ENCODE measurements around the gene FABP6. TPM values are rescaled to one million over a fixed set of nuclear protein-coding genes. Genes with fewer than 3 reads are reported as not detected.

Gene FABP6
- total and polyA plus RNA-seq, 5 experiments from 2014 or later = not detected

DNA sequence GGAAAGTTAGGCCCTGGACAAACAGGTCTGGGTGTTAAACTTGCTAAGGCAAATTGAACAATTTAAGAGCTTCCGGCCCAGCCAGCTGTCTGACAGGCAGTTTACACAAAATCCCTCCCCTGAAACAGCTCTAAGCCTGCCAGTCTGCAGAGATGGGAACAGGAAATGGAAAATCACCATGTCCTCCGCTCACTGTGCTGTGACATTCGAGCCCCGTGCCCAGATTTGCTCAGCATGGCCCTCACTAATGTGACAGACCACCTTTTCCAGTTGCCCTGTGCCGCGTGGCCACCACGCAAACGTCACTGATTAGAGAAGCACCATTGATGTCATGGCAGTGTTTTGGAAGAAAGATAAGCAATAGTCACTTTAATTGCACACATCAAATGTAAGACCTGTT lies 42.1 kb downstream of the FABP6 start:
- H3K4me1 Mint-ChIP-seq = peaks cover 2 to 38% (median 6%) of the 10 kb centered on the region in 4 donors
- H3K4me3 Mint-ChIP-seq = peak overlapping the region in 2 of 10 donors; percentile 26 to 51
- peaks cover 0 to 3% (median 0%) of the 10 kb centered on the region in 5 donors for H3K27me3 Mint-ChIP-seq
- H3K36me3 Mint-ChIP-seq = no peaks in the 10 kb centered on the region
- peak overlapping the region in 1 of 10 donors; percentile 41 for H3K27ac Mint-ChIP-seq
- ATAC-seq = no peak
- POLR2A ChIA-PET = no interaction called here
- peak in 1 of 10 donors; percentile 5 for DNase-seq
- no peaks in the 10 kb centered on the region for H3K9me3 Mint-ChIP-seq

DNA sequence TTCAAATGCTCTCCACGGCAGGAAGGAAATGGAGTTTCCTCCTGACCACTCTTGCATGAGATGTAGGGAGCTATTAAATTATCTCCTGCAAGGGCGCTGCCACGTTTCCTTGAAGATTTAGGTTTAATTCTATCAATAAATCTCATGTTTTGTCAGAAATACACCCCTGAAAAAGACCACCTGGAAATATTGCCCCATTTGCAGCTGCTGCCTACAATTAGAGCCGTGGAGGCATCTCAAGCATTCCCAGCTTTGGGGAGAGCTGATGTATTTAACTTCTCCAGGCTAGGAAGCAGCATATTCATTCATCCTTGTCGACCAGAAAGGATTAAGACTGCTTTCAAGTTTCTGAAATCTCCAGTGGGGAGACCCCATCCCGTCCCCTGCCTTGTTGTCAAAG lies 42.5 kb downstream of the FABP6 start:
- Mint-ChIP-seq H3K36me3 (no peaks in the 10 kb centered on the region), H3K27ac (no peak overlapping the region), H3K9me3 (no peaks in the 10 kb centered on the region), H3K27me3 (peaks cover 0 to 3% (median 0%) of the 10 kb centered on the region in 5 donors), H3K4me1 (peaks cover 2 to 38% (median 6%) of the 10 kb centered on the region in 4 donors), H3K4me3 (peak overlapping the region in 1 of 10 donors; percentile 51)
- ATAC-seq (no peak), DNase-seq (no peak)
- POLR2A ChIA-PET = no interaction called here

DNA sequence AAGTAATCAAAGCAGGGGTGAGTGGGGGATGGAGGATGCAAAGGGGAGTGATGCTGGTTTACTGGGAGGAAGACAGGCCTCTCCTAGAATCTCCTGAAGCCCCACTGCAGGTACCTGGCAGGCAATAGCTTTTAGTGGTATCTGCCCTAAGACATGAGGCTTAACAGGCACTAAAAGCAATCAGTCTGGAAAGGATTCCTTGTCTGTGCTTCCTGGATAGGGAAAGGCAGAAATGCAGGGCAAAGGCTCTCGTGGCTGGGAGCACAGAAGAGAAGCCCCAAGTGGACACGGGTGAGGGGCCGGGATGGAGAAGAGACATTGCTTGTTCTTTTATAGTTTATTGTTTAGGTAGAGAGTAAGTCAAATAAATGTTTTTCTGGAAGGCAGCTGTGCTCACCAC lies 43.0 kb downstream of the FABP6 start:
- DNase-seq = no peak
- Mint-ChIP-seq H3K27ac (no peak overlapping the region), H3K4me1 (peaks cover 2 to 38% (median 6%) of the 10 kb centered on the region in 4 donors), H3K4me3 (no peak overlapping the region), H3K36me3 (no peaks in the 10 kb centered on the region), H3K9me3 (no peaks in the 10 kb centered on the region), H3K27me3 (peaks cover 0 to 3% (median 0%) of the 10 kb centered on the region in 5 donors)
- ATAC-seq = no peak
- POLR2A ChIA-PET = no interaction called here

DNA sequence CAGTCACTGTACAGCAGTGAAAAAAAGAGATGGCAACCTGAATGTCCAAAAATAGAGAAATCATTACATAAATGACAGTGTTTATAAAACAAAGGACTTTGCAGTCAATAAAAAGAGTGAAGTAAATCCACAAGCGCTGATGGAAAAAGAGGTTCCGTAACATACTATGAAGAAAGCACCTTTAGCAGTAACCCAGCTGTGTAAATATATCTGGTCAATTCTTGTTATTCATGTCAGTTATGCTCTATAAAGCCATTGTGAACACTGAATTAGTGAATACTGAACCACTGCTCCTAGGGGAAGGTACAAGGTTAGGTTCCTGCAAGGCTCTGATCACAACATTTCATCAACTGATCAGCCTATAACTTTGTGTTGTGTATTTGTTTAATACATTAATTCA lies 43.6 kb downstream of the FABP6 start:
- Mint-ChIP-seq H3K36me3 (no peaks in the 10 kb centered on the region), H3K4me3 (no peak overlapping the region), H3K27ac (no peak overlapping the region), H3K4me1 (peaks cover 2 to 38% (median 6%) of the 10 kb centered on the region in 4 donors), H3K27me3 (peaks cover 0 to 3% (median 0%) of the 10 kb centered on the region in 5 donors), H3K9me3 (no peaks in the 10 kb centered on the region)
- DNase-seq (no peak), ATAC-seq (no peak)
- POLR2A ChIA-PET = no interaction called here

DNA sequence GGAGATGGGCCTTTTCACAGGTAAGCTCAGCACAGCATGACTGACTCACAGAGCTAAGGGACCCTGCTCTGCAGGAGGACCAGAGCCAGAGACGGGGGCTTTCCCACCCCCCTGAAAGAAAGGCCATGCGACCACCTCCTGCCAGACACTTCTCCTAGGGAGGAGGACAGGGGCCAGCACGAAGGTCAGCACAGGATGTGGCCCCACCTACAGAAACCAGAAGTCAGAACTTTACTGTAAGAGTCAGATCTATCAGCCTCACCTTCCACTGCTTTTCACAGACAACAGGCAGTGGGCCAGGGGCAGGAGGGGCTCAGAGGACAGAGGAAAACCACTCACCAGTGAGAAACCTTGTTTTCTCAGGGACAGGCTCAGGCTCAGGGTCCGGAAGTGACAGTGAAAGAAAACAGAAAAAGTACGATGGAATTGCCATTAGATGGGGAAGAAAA lies 45.2 kb downstream of the FABP6 start:
- H3K4me3 Mint-ChIP-seq = no peak overlapping the region
- peak overlapping the region in 1 of 10 donors; percentile 13 for H3K27ac Mint-ChIP-seq
- H3K36me3 Mint-ChIP-seq = no peaks in the 10 kb centered on the region
- H3K27me3 Mint-ChIP-seq = peaks cover 0 to 3% (median 0%) of the 10 kb centered on the region in 5 donors
- H3K9me3 Mint-ChIP-seq = no peaks in the 10 kb centered on the region
- peaks cover 2 to 28% (median 6%) of the 10 kb centered on the region in 4 donors for H3K4me1 Mint-ChIP-seq
- ATAC-seq (no peak), DNase-seq (no peak)
- POLR2A ChIA-PET = no interaction called here

DNA sequence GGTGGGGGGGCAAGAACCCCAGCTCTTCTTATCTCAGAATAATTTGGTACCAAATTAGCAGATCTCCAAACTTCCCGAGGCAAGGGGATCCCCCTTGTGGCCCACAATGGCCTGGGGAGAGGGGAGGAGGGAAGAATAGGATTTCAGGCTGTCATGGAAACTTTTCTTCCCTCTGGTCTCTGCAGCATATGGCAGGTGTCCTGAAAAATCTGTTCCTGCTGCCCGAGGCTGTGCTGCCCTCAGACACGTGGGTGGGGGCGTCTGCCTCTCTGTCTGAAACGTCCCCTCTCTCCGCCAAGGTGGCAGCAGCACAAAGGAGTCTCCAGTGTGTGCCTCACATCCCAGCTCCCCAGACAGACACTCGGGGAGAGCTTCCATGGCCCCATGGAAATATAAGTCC lies 49.0 kb downstream of the FABP6 start:
- Mint-ChIP-seq H3K4me3 (no peak overlapping the region), H3K27ac (no peak overlapping the region), H3K4me1 (peaks cover 0 to 11% (median under 1%) of the 10 kb centered on the region in 4 donors), H3K36me3 (no peaks in the 10 kb centered on the region), H3K27me3 (no peaks in the 10 kb centered on the region), H3K9me3 (no peaks in the 10 kb centered on the region)
- DNase-seq (no peak), ATAC-seq (no peak)
- POLR2A ChIA-PET = no interaction called here

DNA sequence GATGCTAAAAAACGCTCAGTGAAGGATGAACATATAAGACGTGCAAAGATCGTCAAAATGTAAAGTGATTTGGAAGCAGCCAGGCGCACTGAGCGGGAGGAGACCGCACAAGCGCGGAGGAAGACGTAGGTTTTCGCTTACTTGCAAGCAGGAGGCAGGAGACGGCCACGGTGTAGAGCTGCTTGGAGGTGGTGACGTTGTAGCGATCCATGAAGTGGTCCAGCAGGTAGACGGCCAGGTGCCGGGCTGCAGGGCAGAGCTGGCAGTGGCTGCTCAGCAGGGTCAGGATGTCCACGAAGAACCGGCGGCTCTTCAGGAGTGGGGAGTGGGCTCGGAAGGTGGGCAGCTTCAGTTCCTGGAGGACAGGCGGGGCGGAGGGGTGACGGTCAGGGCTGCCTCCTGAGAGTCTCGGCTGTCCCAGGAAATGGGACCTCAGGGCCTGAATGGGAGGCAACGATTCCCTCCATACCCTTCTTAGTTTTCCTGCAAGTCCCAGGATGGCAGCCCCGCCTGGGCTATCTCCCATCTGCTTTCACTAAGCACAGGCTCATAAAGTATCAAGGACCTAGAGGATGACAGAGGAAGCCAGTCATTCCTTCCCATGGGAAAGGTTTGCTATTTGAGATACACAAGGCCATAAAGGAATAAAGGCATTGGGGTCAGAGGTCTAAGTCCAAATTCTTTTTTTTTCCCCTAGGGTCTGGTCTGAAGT lies 51.2 kb downstream of the FABP6 start:
- H3K27me3 Mint-ChIP-seq = peaks cover 0 to 3% (median 0%) of the 10 kb centered on the region in 5 donors
- ATAC-seq = no peak
- no peaks in the 10 kb centered on the region for H3K4me1 Mint-ChIP-seq
- H3K9me3 Mint-ChIP-seq = no peaks in the 10 kb centered on the region
- no peak overlapping the region for H3K4me3 Mint-ChIP-seq
- DNase-seq = no peak
- H3K36me3 Mint-ChIP-seq = no peaks in the 10 kb centered on the region
- no peak overlapping the region for H3K27ac Mint-ChIP-seq
- POLR2A ChIA-PET = no interaction called here

DNA sequence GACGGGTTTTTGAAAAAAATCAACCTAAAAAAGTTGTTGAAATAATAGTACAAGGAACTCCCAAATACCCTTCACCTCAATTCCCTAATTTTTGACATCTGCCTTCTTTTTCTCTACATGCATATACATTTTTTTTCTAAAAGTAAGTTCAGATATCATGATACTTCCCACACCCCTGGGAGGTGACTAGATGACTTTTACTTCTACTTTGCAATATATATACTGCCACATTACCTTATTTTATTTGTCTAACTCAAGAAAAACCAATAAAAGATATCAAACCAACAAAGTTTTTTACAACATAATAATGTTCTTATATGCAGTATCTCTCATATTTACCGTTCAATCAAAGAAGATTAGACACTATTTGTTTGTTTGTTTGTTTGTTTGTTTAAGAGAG lies 52.0 kb downstream of the FABP6 start:
- H3K27ac Mint-ChIP-seq = no peak overlapping the region
- no peaks in the 10 kb centered on the region for H3K36me3 Mint-ChIP-seq
- ATAC-seq (no peak), DNase-seq (no peak)
- no peaks in the 10 kb centered on the region for H3K4me1 Mint-ChIP-seq
- H3K9me3 Mint-ChIP-seq = no peaks in the 10 kb centered on the region
- no peak overlapping the region for H3K4me3 Mint-ChIP-seq
- H3K27me3 Mint-ChIP-seq = peaks cover 0 to 3% (median 0%) of the 10 kb centered on the region in 5 donors
- POLR2A ChIA-PET = no interaction called here

DNA sequence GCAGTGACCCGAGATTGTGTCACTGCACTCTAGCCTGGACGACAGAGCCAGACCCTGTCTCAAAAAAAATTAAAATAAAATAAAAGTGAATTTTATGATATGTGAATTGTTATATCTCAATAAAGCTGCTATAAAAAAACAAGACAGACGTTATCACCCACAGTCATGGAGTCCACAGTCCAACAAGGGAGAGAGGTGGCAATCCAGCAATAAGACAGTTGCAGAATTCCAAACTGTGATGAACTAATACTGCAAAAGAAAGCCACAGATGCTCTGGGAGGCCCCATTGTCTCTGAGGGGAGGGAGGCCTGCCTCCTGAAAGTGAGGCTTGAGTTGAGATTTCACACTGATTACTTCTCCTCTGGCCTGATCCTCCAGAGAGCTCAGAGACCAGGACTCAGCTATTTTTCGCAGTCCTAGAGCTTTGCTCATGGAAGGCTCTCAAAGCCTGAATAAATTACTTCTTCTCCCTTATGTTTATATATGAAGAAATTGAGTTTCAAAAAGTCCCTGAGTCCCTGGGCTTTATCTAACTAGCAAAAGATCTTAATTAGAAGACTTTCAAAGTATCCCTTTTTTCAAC lies 55.1 kb downstream of the FABP6 start:
- H3K27ac Mint-ChIP-seq = no peak overlapping the region
- H3K4me3 Mint-ChIP-seq = no peak overlapping the region
- H3K36me3 Mint-ChIP-seq = no peaks in the 10 kb centered on the region
- peaks cover 0 to 2% (median 0%) of the 10 kb centered on the region in 4 donors for H3K4me1 Mint-ChIP-seq
- DNase-seq (no peak), ATAC-seq (no peak)
- H3K27me3 Mint-ChIP-seq = peaks cover 0 to 7% (median 3%) of the 10 kb centered on the region in 5 donors
- POLR2A ChIA-PET = interaction anchor here (0.5 kb wide), 1 partner anchor 18 kb away, joined by 3 read pairs; no protein-coding TSS in a partner anchor
- no peaks in the 10 kb centered on the region for H3K9me3 Mint-ChIP-seq

DNA sequence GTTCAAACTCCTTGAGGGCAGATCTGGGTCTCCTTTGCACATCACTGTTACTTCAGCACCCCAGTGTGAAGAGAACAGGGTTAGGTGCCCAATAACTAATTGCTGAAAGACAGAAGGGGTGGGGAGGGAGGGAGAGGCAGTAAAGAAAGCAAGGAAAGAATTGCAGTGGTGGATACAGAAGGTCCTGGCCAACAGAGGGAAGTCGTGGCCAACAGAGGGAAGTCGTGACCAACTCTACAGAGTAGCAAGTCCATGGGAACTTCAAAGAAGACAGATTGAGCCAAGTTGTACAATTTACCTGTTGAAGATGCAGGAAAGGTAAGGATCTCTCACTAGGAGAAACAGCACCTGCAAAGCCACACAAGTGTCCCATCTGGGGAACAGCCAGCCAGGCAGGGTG lies 56.0 kb downstream of the FABP6 start:
- Mint-ChIP-seq H3K27ac (no peak overlapping the region), H3K9me3 (no peaks in the 10 kb centered on the region), H3K4me3 (no peak overlapping the region), H3K4me1 (peaks cover 0 to 4% (median 0%) of the 10 kb centered on the region in 4 donors), H3K36me3 (no peaks in the 10 kb centered on the region), H3K27me3 (peaks cover 0 to 8% (median 3%) of the 10 kb centered on the region in 5 donors)
- POLR2A ChIA-PET = no interaction called here
- ATAC-seq = no peak
- DNase-seq = no peak

DNA sequence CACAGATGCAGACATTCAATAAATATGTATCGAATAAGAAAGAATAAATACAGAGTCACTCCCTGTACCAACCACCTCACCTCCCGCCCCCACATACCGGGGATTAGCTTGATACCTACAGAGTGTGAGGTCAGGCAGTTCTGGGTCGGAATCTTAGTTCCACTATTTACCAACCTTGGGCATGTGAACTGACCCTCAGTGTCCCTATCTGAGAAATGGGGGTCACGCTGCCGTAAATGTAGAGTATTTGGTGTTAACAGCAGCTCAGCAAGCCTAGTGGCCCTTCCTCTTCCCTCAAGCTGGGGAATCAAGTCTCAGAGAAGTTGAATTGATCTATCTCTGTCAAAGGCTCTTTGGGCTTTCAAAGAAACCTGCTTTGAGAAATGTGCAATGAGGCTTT lies 57.6 kb downstream of the FABP6 start:
- Mint-ChIP-seq H3K4me3 (no peak overlapping the region), H3K9me3 (no peaks in the 10 kb centered on the region)
- POLR2A ChIA-PET = no interaction called here

DNA sequence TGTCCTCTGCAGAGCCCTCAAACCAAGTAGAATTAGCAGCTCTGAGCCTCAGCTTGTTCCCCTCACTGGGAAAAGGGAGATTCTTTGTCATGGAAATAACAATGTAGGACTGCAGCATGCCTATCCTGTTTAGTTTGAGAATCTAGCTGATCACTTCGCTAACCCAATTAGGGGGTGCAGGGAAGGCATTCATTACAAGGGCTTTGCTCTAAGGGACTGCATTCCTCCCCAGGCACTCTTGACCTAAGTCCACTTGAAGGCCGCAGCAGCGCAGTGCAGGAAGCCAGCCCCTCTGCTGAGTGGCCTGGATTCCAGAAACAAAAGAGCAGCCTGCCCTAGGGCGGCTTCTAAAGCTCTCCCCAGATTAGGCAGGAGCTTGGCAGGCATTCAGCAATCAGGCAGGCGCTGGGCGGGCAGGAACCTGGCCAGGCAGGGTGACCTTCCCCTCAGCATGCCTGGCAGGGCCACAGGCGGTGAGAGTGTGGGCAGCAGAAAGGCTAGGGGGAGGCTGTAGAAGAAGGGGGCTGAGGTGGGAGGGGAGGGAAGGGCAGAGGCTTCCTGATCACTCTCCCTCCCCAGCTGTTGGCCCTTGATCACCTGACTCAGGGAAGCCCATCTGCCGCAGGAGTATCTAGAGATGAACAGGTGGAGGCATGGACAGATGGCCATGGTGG lies 58.2 kb downstream of the FABP6 start:
- Mint-ChIP-seq H3K36me3 (no peaks in the 10 kb centered on the region), H3K9me3 (no peaks in the 10 kb centered on the region), H3K4me3 (no peak overlapping the region), H3K4me1 (peaks cover 0 to 6% (median 0%) of the 10 kb centered on the region in 4 donors), H3K27ac (no peak overlapping the region), H3K27me3 (peaks cover 0 to 8% (median 3%) of the 10 kb centered on the region in 5 donors)
- ATAC-seq (no peak), DNase-seq (no peak)
- POLR2A ChIA-PET = no interaction called here

More for the DNA sequence above, 57.6 kb downstream of the FABP6 start:
- DNase-seq = no peak
- no peaks in the 10 kb centered on the region for H3K36me3 Mint-ChIP-seq
- no peak for ATAC-seq
- peaks cover 0 to 6% (median 0%) of the 10 kb centered on the region in 4 donors for H3K4me1 Mint-ChIP-seq
- no peak overlapping the region for H3K27ac Mint-ChIP-seq
- H3K27me3 Mint-ChIP-seq = peaks cover 0 to 8% (median 3%) of the 10 kb centered on the region in 5 donors

Data from naive thymus-derived CD8-positive, alpha-beta T cell (primary cell).